Mucosa of stomach (tissue), 1 donor: ENCODE results near the gene HAND2.

ENCODE experiments used
- H3K27me3 ChIP-seq: one replicate; pipeline ENCODE4 v1.7.0; 2013; ENCODE audit warnings: mild to moderate bottlenecking, low read length; ENCODE audit not compliant: control insufficient read depth, insufficient read depth
- H3K36me3 ChIP-seq: one replicate; pipeline ENCODE4 v1.7.0; 2013; ENCODE audit warnings: low read length; ENCODE audit not compliant: control insufficient read depth, insufficient read depth
- H3K4me1 ChIP-seq: one replicate; pipeline ENCODE4 v1.7.0; 2013; ENCODE audit warnings: mild to moderate bottlenecking, low read length; ENCODE audit not compliant: control insufficient read depth, insufficient read depth
- H3K4me3 ChIP-seq: one replicate; pipeline ENCODE4 v1.7.0; 2013; ENCODE audit warnings: low read length
- H3K9ac ChIP-seq: one replicate; pipeline ENCODE4 v1.7.0; 2013; ENCODE audit warnings: mild to moderate bottlenecking, low read length, moderate library complexity
- H3K9me3 ChIP-seq: one replicate; pipeline ENCODE4 v1.7.0; 2013; ENCODE audit warnings: mild to moderate bottlenecking, low read length, moderate library complexity; ENCODE audit not compliant: control insufficient read depth
- donor health status: Pancreatic carcinoma.

The HAND2 gene

GRCh38 chr4:173535165-173535902 is 5.3 kb upstream of the HAND2 start:
- Histone ChIP-seq H3K4me1 (no peaks in the 10 kb centered on the region), H3K9ac (no peak overlapping the region), H3K36me3 (no peaks in the 10 kb centered on the region), H3K4me3 (no peak overlapping the region), H3K27me3 (peaks cover 100% of the 10 kb centered on the region), H3K9me3 (no peaks in the 10 kb centered on the region)

GRCh38 chr4:173534434-173534833 is 4.4 kb upstream of the HAND2 start:
- Histone ChIP-seq H3K4me1 (no peaks in the 10 kb centered on the region), H3K4me3 (no peak overlapping the region), H3K27me3 (peaks cover 100% of the 10 kb centered on the region), H3K9ac (no peak overlapping the region), H3K36me3 (no peaks in the 10 kb centered on the region), H3K9me3 (no peaks in the 10 kb centered on the region)

- Histone ChIP-seq H3K27me3 (peaks cover 96% of the 10 kb centered on the region), H3K36me3 (no peaks in the 10 kb centered on the region), H3K4me1 (no peaks in the 10 kb centered on the region), H3K4me3 (no peak overlapping the region), H3K9me3 (no peaks in the 10 kb centered on the region), H3K9ac (no peak overlapping the region)
Measured at GRCh38 chr4:173532725-173533511, 2.9 kb upstream of the HAND2 start.

- Histone ChIP-seq H3K4me3 (no peak overlapping the region), H3K4me1 (no peaks in the 10 kb centered on the region), H3K27me3 (peaks cover 96% of the 10 kb centered on the region), H3K9me3 (no peaks in the 10 kb centered on the region), H3K36me3 (no peaks in the 10 kb centered on the region), H3K9ac (no peak overlapping the region)
Measured at GRCh38 chr4:173531086-173531965, 1.3 kb upstream of the HAND2 start.

GRCh38 chr4:173530326-173531085 is 477 bp upstream of the HAND2 start:
- peaks cover 96% of the 10 kb centered on the region for H3K27me3 ChIP-seq
- H3K4me3 ChIP-seq = no peak overlapping the region

GRCh38 chr4:173528378-173529321 is 1.4 kb downstream of the HAND2 start:
- Histone ChIP-seq H3K9ac (no peak overlapping the region), H3K4me1 (no peaks in the 10 kb centered on the region), H3K27me3 (peaks cover 96% of the 10 kb centered on the region), H3K9me3 (no peaks in the 10 kb centered on the region), H3K4me3 (no peak overlapping the region), H3K36me3 (no peaks in the 10 kb centered on the region)

More at GRCh38 chr4:173530326-173531085, 477 bp upstream of the HAND2 start:
- no peaks in the 10 kb centered on the region for H3K4me1 ChIP-seq
- H3K9me3 ChIP-seq = no peaks in the 10 kb centered on the region
- no peaks in the 10 kb centered on the region for H3K36me3 ChIP-seq
- no peak overlapping the region for H3K9ac ChIP-seq

GRCh38 chr4:173527103-173527891 is 2.7 kb downstream of the HAND2 start:
- Histone ChIP-seq H3K4me3 (no peak overlapping the region), H3K4me1 (peaks cover 8% of the 10 kb centered on the region), H3K27me3 (peaks cover 96% of the 10 kb centered on the region), H3K9me3 (no peaks in the 10 kb centered on the region), H3K36me3 (no peaks in the 10 kb centered on the region), H3K9ac (peak overlapping the region; percentile 22)

GRCh38 chr4:173526724-173527102 is 3.3 kb downstream of the HAND2 start:
- Histone ChIP-seq H3K9me3 (no peaks in the 10 kb centered on the region), H3K4me1 (peaks cover 14% of the 10 kb centered on the region), H3K36me3 (no peaks in the 10 kb centered on the region), H3K4me3 (no peak overlapping the region), H3K9ac (no peak overlapping the region), H3K27me3 (peaks cover 96% of the 10 kb centered on the region)

GRCh38 chr4:173526027-173526482 is 4.0 kb downstream of the HAND2 start:
- Histone ChIP-seq H3K36me3 (no peaks in the 10 kb centered on the region), H3K9ac (no peak overlapping the region), H3K27me3 (peaks cover 96% of the 10 kb centered on the region), H3K4me1 (peaks cover 21% of the 10 kb centered on the region), H3K9me3 (no peaks in the 10 kb centered on the region), H3K4me3 (no peak overlapping the region)
